GM10266 (cell line): Measurements from ENCODE around the gene PLEKHA3.
"Not testable (repeated sequence)": the region's sequence is repeated elsewhere in the genome, so short reads cannot be mapped to it uniquely, and the experiment has no call there.

Experiments used
- DNase-seq: peaks from one replicate; pipeline ENCODE4 v3.0.0; 2012; ENCODE audit errors: extremely low spot score
- CTCF ChIP-seq: IDR thresholded peaks from 2 replicates; pipeline ENCODE4 v1.5.1; 2012; ENCODE audit warnings: mild to moderate bottlenecking, low read depth; ENCODE audit not compliant: control insufficient read depth, insufficient read depth; ENCODE audit errors: missing control alignments

PLEKHA3 gene

GRCh38 chr2:178523596-178524134 is 43.4 kb downstream of the PLEKHA3 start:
- no peak for TF ChIP-seq CTCF
- no peak for DNase-seq

- not testable (repeated sequence) for DNase-seq
These were observed 44.8 kb downstream of the PLEKHA3 start for GRCh38 chr2:178525010-178525409.

GRCh38 chr2:178525460-178525859 is 45.2 kb downstream of the PLEKHA3 start:
- DNase-seq: not testable (repeated sequence)

GRCh38 chr2:178526256-178526655 is 46.0 kb downstream of the PLEKHA3 start:
- no peak for TF ChIP-seq CTCF

GRCh38 chr2:178527592-178527991 is 47.3 kb downstream of the PLEKHA3 start:
- TF ChIP-seq CTCF: no peak
- no peak for DNase-seq

More at GRCh38 chr2:178526256-178526655, 46.0 kb downstream of the PLEKHA3 start:
- no peak for DNase-seq

GRCh38 chr2:178528647-178529046 is 48.4 kb downstream of the PLEKHA3 start:
- no peak for DNase-seq
- TF ChIP-seq CTCF: no peak

GRCh38 chr2:178529194-178529593 is 48.9 kb downstream of the PLEKHA3 start:
- no peak for TF ChIP-seq CTCF
- no peak for DNase-seq

GRCh38 chr2:178530131-178530530 is 49.9 kb downstream of the PLEKHA3 start:
- no peak for DNase-seq
- TF ChIP-seq CTCF: no peak
